ENCODE results near the gene ANKLE2.
A peak's percentile ranks its signal among the peaks of the same experiment; 100 is the strongest.
"Not testable (repeated sequence)": the region's sequence is repeated elsewhere in the genome, so short reads cannot be mapped to it uniquely, and the experiment has no call there.

ANKLE2 gene

DNA sequence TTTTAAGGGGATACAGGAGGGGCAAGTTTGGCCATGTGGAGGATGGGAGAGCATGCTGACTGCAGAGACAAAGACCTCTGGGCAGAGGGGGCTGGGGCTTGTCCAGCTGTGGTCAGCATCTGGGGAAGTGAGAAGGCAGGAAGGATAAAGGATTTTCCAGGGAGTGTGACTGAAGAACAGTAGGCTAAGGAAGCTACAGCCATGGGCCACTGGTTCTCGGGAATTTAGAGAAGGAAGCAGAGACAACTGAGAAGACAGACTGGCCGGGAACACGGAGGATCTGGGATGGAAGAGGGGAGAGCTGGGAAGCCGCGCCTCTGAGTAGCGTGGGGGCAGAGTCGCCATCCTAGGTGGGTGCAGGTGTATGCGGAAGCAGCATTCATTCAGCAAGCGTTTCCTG, 58.0 kb downstream of the ANKLE2 start:
- no peak overlapping the region for H3K27ac ChIP-seq
- H3K4me3 ChIP-seq = no peak overlapping the region

DNA sequence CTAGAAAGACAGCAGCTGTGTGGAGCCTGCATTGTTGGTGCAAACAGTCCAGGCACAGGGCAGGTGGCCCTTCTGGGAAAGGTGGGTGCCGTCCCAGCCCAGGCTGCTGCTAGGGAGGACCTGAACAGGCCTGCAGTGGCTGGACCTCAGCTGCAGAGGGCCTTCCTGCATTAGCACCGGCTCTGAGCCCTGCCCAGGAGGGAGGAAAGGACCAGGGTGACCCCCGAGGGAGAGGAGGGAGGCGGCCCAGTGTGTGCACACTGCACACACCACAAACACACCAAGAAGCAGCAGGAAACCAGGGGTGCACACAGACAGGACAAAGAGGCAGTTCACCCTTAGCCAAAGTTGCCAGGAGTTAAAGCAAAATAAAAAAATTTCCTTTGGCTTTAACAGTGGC, 59.0 kb downstream of the ANKLE2 start:
- Histone ChIP-seq H3K27ac (no peak overlapping the region), H3K4me3 (no peak overlapping the region)

DNA sequence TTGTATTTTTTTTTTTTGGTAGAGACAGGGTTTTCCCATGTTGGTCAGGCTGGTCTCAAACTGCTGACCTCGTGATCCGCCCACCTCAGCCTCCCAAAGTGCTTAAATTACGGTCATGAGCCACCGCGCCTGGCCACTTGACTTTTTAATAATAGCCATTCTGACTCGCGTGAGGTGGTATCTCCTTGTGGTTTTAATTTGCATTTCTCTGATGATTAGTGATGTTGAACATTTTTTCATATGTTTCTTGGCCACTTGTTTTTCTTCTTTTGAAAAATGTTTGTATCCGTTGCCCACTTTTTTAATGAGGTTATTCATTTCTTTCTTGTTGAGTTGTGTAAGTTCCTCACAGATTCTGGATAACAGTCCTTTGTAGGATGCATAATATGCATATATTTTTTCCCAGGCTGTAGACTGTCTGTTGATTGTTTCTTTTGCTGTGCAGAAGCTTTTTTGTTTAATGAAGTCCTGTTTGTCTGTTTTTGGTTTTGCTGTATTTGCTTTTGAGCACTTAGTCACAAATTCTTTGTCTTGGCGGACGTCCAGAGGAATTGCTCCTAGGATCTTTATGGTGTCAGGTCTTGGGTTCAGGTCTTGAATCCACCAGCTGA, 61.3 kb downstream of the ANKLE2 start:
- Histone ChIP-seq H3K4me3 (no peak overlapping the region), H3K27ac (peak overlapping the region in 1 of 21 experiments; percentile 23)

DNA sequence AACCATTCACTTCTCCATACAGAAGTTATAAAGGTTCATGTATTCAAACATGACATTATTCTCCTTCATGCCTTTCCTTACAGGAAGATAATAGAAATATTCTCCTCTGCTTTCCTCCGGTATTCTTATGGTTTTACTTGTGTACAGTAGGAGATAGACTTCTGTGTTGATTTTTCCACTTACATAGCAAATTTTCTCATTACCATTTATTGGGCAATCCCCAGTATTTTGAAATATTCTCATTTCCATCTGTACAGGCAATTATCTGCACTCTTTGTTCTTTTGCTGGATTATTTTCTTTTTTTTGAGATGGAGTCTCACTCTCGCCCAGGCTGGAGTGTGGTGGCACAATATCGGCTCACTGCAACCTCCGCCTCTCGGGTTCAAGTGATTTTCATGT, 63.3 kb downstream of the ANKLE2 start:
- Histone ChIP-seq H3K27ac (peak overlapping the region in 1 of 21 experiments; percentile 47), H3K4me3 (no peak overlapping the region)

DNA sequence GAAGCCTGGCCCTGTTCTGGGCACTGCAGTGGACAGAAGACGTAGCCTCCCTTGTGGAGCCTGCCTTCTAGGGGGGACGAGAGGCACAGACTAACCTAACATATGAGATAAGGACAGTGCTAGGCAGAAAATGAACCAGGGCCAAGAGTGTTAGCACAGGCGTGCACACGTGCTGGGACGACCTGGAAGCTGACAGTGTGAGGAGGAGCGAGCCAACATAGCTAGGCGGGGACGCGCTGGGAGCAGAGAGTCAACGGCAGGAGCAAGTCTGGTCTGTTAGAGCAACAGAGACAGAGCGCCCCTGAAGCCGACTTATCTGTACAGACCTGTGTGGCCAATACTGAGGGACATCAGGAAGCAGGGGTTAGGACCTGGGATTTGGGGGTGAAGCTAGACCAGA, 66.2 kb downstream of the ANKLE2 start:
- Histone ChIP-seq H3K27ac (peak overlapping the region in 1 of 21 experiments; percentile 25), H3K4me3 (no peak overlapping the region)

DNA sequence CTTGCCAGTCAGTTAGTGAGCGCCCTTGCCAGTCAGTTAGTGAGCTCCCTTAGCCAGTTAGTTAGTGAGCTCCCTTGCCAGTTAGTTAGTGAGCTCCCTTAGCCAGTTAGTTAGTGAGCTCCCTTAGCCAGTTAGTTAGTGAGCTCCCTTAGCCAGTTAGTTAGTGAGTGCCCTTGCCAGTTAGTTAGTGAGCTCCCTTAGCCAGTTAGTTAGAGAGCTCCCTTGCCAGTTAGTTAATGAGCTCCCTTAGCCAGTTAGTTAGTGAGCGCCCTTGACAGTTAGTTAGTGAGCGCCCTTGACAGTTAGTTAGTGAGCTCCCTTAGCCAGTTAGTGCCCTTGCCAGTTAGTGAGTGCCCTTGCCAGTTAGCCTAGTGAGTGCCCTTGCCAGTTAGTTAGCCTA, 66.7 kb downstream of the ANKLE2 start:
- not testable (repeated sequence) for H3K4me3 ChIP-seq, H3K27ac ChIP-seq

DNA sequence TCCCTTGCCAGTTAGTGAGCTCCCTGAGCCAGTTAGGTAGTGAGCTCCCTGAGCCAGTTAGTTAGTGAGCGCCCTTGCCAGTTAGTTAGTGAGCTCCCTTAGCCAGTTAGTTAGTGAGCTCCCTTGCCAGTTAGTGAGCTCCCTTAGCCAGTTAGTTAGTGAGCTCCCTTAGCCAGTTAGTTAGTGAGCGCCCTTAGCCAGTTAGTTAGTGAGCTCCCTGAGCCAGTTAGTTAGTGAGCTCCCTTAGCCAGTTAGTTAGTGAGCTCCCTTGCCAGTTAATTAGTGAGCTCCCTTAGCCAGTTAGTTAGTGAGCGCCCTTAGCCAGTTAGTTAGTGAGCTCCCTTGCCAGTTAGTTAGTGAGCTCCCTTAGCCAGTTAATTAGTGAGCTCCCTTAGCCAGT, 69.6 kb downstream of the ANKLE2 start:
- H3K27ac ChIP-seq, H3K4me3 ChIP-seq: not testable (repeated sequence)

DNA sequence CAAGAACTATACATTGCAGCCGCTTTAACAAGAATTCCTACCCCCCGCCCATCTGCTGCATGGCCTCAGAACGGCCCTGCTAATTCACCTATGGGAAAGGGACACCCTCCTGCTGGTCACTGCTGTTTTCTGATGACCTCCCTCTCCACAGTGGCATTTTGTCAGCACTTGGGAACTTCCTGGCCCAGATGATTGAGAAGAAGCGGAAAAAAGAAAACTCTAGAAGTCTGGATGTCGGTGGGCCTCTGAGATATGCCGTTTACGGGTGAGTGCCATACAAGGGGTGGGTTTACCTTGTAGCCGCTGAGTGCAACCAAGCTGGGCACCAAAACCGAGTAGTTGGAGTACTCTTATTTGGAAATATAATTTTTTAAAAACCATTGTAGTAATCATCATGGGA, 71.5 kb downstream of the ANKLE2 start:
- Histone ChIP-seq H3K4me3 (no peak overlapping the region), H3K27ac (no peak overlapping the region)

DNA sequence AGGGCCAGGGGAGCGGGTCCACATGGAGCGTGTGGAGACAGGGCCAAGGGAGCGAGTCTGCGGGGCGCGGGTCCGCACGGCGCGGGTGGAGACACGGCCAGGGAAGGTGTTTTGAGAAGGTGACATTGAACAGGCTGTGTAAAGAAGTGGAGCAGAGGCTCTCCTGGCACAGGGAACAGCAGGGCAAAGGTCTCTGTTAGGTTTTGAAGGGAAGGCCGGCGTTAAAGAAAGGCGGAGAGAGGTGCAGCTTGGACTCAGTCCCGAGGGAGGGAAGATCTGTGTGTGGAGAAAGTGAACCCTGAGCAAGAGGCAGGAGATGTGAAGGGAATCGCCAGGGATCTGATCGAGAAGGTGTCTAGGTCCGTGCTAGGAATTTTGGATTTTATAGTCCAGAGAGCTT, 72.4 kb downstream of the ANKLE2 start:
- no peak overlapping the region for H3K27ac ChIP-seq

DNA sequence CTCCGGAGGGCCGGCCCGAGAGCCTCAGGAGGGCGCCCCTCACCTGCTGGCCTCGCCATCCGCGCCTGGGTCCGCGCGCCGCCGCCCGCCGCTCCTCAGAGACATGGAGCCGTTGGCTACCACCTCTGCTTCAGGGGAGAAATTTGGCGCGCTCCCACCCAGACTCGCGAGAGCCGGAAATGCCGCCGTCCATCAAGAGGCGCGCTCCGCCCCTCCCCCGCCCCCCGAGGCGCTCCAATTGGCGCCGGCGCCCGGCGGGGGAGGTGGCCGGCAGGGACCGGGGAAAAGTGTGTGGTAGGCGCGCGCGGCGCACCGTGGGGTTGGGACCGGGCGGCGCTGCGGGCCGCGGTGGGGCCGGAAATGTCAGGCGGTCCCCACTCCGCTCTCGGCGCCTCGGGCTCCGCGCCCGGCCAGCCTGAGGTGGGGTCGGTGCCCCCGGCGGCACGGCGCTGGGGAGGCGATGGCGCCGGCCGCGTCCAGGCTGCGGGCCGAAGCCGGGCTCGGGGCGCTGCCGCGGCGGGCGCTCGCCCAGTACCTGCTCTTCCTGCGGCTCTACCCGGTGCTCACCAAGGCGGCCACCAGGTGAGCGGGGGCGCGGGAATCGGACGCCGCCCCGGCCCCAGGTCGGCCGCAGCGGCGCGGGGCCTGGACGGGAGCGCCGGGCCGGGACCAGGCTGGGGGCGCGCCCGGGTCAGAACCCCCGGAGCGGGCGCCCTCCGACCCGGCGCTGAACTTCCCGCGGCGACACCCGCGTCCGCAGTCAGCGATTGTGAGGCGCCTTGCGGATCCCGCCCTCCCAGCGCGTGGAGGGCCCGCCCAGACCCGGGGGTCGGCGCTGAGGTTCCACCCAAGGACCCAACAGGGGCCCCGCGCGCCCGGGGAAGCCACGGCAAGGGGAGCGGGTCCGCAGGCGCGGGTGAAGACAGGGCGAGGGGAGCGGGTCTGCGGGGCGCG, 74.1 kb downstream of the ANKLE2 start, which contains the start of the genes POLE and PXMP2:
POLE (minus strand) TSS at position 132 of the 954 bp plus-strand sequence; CDS start at position 105, 27 bp downstream.
PXMP2 (plus strand) TSS at position 377 of the 954 bp plus-strand sequence; CDS start at position 461, 84 bp downstream.
- peak within 1 kb of the TSS in 20 of 21 experiments; percentile 26 to 90 (median 70) for H3K27ac ChIP-seq

More for the DNA sequence above, 72.4 kb downstream of the ANKLE2 start:
- H3K4me3 ChIP-seq = no peak overlapping the region

DNA sequence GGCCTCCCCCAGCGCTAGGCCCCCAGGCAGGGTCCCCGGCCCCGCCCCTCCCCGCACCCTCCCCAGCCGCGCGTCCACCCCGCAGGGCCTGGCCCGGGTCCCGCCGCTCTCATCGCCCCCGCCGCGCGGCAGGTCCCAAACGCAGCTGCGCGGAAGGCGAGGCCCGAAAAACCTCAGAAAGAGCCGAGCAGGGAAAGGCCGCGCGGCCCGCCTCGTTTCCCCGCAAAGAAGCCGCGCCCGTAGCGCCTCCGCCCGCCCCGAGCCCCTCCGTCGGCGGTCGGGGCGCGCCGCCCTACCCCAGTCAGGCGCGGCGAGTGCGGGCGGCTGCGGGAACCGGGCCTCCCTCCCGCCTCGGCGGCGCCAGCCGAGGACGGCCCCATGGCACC, 74.8 kb downstream of the ANKLE2 start:
- peak overlapping the region; percentile 63 to 96 (median 88) for H3K4me3 ChIP-seq

More for the DNA sequence above, 74.1 kb downstream of the ANKLE2 start, which contains the start of the genes POLE and PXMP2:
- H3K4me3 ChIP-seq = peak within 1 kb of the TSS; percentile 63 to 96 (median 88)

DNA sequence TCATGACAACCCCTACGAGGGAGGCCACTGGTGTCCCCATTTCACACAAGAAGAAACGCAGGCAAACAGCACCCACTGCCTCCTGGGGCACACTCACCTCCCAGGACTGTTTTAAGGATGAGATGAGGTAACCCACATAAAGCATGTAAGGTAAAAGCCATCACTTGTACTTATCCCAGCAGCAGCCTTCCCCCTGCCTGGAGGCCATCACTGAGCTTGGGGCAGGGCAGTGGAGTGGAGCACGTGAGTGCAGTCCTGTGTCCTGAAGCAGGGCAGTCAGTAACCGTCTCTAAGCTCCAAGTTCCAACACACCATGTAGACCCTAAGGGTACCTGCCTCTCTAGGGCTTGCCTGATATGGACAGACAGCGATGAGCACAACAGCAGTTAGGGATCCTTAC, 76.2 kb downstream of the ANKLE2 start:
- no peak overlapping the region for H3K27ac ChIP-seq
- H3K4me3 ChIP-seq = no peak overlapping the region

More for the DNA sequence above, 74.8 kb downstream of the ANKLE2 start:
- peak overlapping the region in 20 of 21 experiments; percentile 26 to 90 (median 70) for H3K27ac ChIP-seq

DNA sequence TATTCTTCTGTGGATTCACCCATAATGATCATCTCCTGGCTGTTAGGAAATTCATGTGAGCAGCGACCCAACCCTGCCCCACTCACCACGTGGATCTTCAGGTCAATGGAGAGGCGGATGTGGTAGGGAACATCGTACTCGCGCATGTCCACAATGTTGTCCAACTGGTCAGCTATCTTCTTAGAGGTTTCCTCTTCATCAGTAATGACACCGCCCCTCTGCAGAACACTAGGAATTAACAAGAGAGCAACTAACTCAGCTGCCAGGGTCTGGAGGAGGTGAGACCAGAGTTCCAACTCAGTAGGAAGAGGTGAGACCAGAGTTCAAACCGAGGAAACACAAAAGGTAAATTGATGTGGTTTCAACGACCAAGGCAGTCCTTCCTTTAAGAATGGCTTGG, 84.1 kb downstream of the ANKLE2 start:
- Histone ChIP-seq H3K4me3 (no peak overlapping the region), H3K27ac (no peak overlapping the region)

DNA sequence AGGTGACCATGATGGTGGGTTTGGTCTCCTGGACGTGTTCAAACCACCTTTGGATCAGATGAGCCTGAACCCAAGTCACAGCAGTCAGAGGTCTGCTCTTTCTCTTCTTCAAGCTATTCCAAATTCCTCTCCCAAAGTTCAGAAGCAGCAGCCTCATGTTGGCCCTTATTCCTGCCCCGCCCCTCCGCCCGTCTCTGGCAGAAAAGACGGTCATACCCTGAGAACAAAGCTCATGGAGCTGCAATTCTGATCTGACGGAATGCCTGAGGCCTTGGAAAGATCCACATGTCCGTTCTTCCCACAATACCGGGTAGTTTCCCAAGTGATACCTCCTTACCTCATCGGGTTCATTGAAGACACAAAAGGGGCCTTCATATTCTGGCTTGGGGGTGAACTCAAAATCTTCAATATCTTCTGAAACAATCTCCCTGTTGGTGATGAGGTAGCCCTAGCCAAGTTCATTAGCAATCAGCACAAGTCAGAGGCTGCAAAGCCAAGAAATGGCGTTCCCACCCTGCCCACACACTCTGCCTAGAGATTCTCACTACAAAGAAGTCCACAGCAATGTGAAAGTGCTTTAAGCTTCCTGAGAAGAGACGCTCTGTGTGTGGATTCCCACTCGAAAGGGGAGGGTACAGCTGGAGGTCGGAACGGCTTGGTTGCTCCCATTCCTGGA, 85.7 kb downstream of the ANKLE2 start:
- Histone ChIP-seq H3K27ac (no peak overlapping the region), H3K4me3 (no peak overlapping the region)
